GM21360 (cell line): ENCODE measurements around the gene OR52B4.
A peak's percentile ranks its signal among the peaks of the same experiment; 100 is the strongest.
"Not testable (repeated sequence)": the region's sequence is repeated elsewhere in the genome, so short reads cannot be mapped to it uniquely, and the experiment has no call there.

Experiments
- ATAC-seq: cut with Tn5 transposase; IDR thresholded peaks from one replicate; pipeline ENCODE4 v1.9.1; 2021; ENCODE audit warnings: mild to moderate bottlenecking, moderate library complexity; ENCODE audit not compliant: unreplicated experiment

The OR52B4 gene

GRCh38 chr11:4368286-4368685 lies at the start of gene OR52B4:
OR52B4 (minus strand) TSS chr11:4368386; CDS start chr11:4368295, 91 bp downstream.
- no peak for ATAC-seq

- no peak for ATAC-seq
These were observed 48.6 kb upstream of the OR52B4 start for GRCh38 chr11:4416816-4417215.

- no peak for ATAC-seq
These were observed 48.1 kb upstream of the OR52B4 start for GRCh38 chr11:4416306-4416705.

GRCh38 chr11:4406206-4406605 lies 38.0 kb upstream of the OR52B4 start:
- ATAC-seq: not testable (repeated sequence)

- peak; percentile 11 for ATAC-seq
These were observed 25.7 kb upstream of the OR52B4 start for GRCh38 chr11:4393858-4394223.

GRCh38 chr11:4393209-4393857 lies 25.1 kb upstream of the OR52B4 start, which contains the start of gene TRIM21:
TRIM21 (minus strand) TSS chr11:4393702; CDS start chr11:4390409, 3,293 bp downstream.
- ATAC-seq: peak; percentile 99

- no peak for ATAC-seq
These were observed 20.0 kb upstream of the OR52B4 start for GRCh38 chr11:4388221-4388620.

GRCh38 chr11:4385978-4386740 lies 18.0 kb upstream of the OR52B4 start:
- no peak for ATAC-seq

- ATAC-seq: no peak
These were observed 13.7 kb upstream of the OR52B4 start for GRCh38 chr11:4381901-4382300.

GRCh38 chr11:4375431-4376140 lies 7.4 kb upstream of the OR52B4 start:
- no peak for ATAC-seq

- no peak for ATAC-seq
These were observed 2.0 kb upstream of the OR52B4 start for GRCh38 chr11:4370166-4370565.

- ATAC-seq: not testable (repeated sequence)
These were observed 20.0 kb downstream of the OR52B4 start for GRCh38 chr11:4348142-4348541.

GRCh38 chr11:4345366-4345765 lies 22.8 kb downstream of the OR52B4 start:
- not testable (repeated sequence) for ATAC-seq

GRCh38 chr11:4334356-4334755 lies 33.8 kb downstream of the OR52B4 start:
- ATAC-seq: not testable (repeated sequence)
